GM21619 (cell line): ENCODE results near the gene NUP62.
A peak's percentile ranks its signal among the peaks of the same experiment; 100 is the strongest.

Experiments
- ATAC-seq: cut with Tn5 transposase; IDR thresholded peaks from one replicate; pipeline ENCODE4 v1.9.1; 2021; ENCODE audit not compliant: unreplicated experiment

NUP62 gene

DNA sequence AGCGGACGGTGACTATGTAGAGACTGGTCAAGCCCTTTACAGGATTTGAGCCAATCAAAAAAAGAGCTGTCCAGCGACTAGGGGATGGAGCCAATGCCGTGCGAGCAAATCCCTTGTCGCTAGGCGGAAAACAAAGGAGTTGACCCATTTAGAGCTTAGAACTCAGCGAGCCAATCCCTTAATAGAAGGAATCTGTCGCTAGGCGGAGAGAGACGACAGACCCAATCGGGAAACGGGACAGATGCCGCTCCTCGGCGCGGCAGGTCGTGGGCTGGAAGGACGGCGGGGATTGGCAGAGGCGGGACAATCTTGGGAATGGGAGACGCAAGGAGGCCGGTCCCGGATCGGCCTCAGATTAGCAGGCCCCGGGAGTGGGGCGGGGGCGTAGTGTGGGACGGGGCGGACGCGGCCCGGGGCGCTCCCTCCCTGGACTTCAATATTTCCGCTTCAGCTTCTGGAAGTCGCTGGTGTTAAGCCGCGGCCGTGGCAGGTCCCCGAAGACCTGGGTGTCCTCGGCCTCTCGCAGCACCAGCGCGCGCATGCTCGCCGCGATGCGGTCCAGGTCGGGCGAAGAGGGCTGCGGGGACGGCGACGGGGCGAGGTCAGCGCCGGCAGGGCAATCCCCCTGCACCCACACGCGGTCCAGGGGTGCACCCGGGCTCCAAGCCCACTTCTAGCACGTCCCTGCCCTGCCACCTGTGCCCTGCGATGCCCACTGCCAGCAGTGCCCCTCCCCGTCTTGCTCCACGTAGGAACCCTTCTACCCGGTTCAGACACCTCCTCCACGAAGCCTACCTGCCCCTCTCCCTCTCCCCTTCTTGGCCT is 59.6 kb downstream of the NUP62 start:
- peak; percentile 66 for ATAC-seq

DNA sequence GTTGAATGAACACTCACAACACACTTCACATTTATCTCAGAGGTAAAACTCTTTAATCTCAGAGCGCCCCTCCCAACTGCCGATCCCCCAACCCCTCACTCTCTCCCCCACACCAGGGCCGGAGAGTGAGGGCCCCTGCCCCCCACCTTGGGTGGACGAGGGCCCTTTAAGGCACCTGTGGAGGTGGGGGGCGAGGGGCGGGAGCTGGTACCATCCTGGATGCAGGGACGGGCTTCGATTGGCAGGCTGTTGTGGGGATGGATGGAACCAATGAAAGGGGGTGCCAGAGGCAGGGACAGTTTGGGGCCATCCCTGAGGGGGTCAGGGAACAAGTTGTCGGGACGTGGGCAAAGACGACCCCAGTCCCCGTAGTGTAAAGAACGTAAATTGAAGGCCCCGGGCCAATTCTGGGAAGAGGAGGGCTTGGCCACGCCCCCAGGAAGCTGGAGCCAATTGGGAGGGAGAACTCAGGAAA is 60.3 kb downstream of the NUP62 start:
- ATAC-seq = no peak

DNA sequence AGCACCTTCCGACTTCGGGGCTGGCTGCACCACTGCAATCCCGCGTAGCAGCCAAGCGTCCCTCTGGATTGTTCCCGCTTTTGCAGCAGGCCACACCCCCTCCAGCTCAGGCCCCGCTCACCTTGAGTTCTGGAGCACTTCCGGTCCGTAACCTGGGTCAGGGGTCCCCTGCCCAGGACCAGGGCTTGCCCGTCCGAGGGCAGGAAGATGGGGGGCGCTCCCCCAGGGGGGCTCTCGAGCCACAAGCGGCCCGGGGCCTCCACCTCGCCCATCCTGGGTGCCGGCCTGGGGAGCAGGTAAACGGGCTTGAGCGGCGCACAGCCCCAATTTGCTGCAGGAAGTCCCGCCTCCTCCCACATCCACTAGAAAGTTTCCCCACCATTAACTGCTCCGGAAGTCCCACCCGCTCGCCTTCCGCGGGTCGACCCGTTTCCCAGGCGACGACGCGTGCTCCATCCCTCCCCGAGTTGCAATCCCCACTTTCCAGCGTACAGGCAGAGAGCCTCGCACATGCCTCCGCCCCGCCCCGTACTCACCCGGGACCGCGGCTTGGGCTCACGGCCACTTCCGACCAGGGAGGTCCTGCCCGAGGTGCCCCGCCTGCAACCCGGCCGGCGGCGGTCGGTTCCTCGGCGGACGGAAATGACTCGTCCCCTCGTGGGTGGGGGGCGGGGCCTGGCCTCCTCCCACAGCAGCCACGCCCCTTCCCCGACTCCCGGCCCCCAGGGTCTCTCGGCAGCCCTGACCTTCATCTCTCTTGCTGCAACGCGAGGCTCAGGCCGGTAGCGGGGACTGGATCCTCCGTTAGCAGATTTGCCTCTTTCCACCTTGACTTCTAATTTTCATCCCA is 62.1 kb downstream of the NUP62 start, which contains the start of gene PNKP:
Gene PNKP (minus strand): TSS at position 644 of the 850 bp plus-strand sequence. CDS start 372 bp downstream, at position 272.
- peak; percentile 33 for ATAC-seq

DNA sequence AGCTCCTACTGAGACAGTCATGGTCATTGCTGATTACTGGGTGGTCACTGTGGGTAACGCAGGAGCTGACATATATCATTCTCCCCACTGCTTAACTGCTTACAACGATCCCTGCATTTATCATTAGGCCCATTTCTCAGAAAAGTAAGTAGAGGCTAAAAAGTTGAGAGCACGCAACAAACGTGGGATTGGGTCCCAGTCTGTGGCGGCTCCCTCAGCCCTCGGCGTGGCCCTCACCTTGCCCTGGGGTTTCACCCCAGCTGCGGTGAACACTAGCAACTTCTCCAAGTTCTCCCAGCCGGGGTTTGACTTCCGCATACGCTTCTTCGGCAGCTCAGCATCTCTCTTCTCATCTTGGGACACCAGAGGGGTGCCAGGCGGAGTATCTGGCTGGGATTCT is 64.4 kb downstream of the NUP62 start:
- no peak for ATAC-seq

DNA sequence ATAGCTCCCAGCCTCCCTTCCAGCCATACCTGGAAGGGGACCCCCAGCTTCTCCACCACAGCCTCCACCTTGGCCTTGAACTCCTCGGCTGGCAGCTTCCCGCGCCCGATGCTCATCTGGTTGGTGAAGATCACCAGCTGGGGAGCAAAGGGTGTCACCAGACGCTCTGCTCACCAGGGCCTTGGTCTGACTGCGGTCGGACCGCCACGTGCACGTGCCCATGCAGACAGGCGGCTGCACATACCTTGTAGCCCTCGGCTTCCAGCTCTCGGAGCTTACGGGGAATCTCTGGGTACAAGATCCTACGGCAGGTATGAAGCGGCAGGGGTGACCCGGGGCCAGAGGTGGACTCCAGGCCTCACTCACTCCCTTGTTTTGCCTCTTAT is 65.4 kb downstream of the NUP62 start:
- no peak for ATAC-seq

DNA sequence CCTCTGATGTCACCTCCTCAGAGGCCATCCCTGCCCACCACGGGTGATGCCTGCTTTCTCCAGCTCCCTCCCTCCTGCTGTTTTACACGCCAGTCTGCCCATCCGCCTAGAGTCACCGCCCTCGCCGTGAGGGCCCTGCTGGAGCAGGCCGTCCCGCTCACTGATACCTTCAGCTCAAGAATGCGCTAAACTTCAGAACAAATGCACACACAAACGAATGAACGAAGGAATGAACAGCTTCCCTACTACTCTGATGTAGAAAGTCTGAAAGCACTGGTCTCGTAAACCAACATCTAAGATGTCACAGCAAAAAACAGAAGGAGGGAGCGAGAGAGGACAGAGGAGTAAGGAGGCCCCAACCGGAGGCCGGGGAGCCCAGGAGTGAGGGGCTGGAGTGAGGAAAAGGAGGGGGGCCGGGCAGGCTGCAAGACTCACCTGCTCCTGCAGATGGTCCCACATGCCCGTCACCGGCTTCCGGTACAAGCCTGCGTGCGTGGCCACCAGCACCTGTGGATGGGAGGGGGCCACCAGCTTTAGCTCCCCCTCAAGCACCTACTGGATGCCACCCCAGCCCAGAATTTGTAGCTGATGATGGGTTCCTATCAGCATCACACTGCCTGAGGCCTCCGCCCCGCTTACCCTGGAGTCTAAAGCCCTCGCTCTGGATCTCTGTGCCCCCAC is 65.9 kb downstream of the NUP62 start:
- ATAC-seq = no peak

DNA sequence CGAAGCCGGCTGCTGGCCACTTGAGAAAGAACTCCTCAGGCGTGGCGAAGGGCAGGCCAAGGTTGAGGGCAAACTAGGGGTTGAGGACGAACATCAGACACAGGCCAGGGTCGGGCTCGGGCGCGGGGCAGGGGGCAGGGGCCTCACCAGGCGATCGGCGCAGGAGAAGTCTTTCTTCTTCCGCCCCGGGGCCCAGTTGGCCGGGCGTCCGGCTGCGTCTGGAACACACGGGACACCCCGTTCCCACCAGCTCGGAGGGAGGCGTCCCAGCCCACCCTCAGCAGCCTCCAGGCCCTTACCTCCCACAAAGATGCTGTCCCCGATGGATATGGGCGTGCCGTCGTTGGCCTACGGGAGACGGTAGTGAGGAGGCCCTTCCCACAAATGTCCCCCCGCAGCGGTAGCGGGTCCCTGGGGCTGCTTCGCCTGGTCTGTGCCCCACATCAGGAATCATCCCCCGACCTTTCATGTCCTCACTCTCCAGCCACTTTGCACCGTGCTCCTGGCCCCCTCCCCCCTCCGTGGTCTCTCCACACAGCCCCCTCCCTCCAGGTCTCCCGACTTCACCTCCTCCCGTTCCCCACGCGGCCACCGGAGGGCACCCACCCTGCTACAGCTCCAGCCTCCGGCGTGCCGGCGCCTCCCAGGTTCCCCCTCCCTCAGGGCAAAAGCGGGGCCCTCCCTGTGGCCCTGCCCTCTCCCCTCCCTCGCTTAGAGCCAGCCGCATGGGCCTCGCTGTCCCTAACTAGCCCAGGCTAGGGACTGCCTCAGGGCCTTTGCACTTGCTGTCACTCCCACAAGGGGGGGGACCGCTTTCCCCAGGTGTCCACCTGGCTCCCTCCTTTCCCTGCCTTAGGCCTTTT is 66.7 kb downstream of the NUP62 start:
- no peak for ATAC-seq

DNA sequence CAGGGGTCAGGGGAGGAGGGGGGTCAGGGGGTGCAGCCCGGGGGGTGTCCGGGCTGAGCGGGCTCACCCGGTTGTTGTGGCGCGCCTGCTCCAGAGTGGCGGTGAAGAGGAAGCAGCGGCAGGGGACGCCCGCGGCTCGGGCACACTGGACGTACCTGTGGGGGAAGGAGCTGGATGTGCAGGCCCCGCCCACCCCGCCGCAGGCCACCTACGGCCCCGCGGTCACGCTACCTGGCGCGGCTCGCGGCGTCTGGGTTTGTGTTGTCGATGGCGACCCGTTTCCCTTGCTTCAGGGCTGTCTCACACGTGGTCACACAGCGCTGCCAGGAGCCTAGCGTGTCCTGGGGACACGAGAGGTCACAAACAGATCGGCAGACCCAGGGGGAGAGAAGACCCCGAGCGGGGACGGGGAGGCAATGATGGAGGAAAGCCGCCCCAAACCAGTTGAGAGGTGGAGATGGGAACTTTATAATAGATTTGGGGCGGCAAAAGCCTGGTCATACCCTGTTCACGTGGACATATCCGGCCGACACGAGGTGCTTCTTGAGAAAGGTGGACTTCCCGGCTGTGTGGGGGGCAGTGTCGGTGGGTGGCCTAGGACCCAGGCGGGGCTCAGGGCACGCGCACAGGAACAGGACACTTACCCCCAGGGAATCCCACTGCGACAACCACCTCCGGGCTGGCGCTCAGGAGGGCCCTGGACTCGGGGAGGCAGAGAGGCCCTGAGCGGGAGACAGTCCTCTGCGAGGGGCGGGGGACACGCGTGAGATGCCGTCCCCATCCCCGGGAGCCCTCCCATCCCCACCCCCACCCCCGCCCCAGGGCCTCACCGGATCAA is 67.5 kb downstream of the NUP62 start:
- ATAC-seq = no peak

DNA sequence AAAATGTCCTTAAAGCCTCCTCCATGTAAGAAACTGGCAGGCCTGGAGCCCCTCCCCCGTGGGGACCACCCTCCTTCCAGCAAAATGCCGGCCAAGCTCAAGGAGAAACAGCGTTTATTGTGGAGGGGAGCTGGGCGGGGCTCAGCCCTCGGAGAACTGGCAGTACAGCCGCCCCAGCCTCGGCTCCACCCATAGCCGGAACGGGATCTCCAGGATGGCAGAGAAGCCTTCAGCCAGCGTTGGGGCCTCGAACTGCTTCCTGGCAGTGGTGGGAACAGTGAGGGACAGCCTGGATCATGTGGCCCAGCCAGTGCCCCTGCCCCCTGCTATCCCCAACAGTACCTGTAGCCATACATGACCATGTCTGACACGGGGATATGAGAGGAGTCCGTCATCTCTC is 68.2 kb downstream of the NUP62 start:
- no peak for ATAC-seq

DNA sequence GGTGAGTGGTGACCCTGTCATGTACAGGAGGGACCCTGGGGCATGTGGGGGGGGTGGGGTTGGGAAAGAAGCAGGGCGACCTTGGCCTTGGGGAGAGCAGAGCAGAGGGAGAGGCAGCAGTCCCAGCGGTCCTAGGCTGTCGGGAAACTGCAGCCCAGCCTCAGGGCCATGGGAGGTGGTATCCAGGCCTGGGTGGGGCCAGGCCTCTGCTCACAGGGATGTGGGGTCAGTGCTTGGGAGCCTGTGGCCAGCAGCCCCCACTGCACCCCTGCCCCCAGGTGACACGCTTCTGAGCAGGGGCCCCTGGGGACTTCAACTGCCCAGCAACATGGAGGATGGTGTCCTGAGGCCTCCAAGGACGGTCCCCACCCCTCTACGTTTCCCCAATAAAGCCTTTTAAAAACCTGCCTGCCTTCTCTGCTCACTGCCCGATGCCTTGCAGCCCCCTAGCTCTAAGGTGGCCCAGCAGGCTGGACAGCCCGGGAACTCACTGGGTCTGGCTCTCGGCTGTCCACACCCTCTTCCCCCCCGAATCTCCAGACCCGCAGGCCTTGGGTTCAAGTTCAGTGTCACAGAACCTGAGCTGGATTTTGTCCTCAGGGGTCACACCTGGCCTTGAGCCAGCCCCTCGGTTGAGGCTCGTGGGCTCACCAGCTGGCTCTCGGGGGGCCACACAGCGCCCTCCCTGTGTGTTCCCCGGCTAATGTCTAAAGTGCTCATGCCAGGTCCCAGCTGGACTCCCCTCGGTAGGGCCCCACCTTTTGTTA is 68.8 kb downstream of the NUP62 start:
- no peak for ATAC-seq

DNA sequence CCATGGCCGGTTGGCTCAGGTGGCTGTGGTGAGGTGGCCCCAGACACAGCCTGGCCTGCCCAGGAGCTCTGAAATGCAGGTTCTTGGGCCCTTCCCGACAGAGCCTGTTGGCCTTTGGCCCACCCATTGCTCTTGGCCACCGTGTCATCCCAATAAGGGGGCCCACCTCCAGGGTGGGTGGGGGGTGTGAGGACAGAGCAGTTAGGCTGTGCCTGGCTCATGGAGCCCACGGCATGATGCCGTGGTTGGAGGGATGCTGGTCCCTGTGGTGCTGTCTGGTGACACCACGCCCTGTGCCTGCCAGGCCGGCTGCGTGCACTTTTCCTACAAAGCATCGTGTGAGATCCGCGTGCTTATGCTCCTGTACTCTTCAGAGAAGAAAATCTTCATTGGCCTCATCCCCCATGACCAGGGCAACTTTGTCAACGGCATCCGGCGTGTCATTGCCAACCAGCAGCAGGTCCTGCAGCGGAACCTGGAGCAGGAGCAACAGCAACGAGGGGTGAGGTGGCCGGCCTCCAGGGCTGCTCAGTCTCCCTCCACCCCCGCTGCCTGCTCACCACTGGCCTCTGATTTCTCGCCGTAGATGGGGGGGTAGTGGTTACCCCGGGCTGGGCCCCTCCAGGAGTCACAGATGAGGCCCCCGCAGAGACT is 69.5 kb downstream of the NUP62 start:
- ATAC-seq = no peak

DNA sequence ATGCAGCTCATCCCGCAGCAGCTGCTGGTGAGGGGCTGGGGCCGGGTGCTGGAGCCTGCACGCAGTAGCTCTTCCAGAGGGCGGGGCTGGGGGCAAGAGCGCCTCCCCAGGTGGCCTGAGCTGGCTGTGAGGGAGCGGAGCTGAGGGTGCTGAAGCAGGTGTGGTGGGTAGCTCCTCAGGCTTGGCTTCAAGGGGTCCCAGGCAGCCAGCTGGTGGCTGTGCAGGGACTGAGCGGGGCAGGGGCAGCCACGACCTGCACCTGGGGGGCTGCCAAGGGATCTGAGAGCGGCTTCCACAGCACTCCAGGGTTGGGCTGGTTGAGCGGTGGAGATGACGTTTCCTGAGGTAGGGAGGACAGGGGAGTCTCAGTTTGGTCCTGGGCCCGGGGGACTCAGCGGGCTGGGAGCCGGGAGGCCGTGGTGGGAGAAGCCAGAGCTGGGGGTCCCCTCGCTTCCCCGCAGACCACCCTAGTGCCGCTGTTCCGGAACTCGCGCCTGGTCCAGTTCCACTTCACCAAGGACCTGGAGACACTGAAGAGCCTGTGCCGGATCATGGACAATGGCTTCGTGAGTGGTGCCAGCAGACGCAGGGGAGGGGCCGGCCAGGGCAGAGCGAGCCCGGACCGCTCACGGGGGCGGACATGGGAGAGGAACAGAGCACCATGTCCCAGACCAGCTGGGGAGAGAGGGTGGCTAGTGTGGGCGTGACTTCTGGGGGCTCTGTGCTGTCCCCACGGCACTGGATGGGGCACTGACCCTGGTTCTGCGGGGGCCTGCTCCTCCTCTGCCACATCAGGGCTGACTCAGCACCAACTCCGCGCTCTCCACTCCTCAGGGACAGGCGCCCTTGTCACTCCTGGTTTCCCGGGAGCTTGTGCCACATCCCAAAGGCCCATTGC is 71.0 kb downstream of the NUP62 start:
- ATAC-seq = no peak

DNA sequence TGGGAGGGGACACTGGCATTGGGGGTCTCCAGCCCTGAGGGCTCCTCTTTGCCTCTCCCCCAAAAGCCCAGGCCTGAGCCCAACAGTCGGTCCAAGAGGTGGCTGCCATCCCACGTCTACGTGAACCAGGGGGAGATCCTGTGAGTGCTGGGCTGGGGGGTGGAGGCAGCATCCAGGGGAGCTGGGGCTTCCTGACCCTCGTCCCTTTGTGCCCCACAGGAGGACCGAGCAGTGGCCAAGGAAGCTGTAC is 71.5 kb downstream of the NUP62 start:
- ATAC-seq = no peak

DNA sequence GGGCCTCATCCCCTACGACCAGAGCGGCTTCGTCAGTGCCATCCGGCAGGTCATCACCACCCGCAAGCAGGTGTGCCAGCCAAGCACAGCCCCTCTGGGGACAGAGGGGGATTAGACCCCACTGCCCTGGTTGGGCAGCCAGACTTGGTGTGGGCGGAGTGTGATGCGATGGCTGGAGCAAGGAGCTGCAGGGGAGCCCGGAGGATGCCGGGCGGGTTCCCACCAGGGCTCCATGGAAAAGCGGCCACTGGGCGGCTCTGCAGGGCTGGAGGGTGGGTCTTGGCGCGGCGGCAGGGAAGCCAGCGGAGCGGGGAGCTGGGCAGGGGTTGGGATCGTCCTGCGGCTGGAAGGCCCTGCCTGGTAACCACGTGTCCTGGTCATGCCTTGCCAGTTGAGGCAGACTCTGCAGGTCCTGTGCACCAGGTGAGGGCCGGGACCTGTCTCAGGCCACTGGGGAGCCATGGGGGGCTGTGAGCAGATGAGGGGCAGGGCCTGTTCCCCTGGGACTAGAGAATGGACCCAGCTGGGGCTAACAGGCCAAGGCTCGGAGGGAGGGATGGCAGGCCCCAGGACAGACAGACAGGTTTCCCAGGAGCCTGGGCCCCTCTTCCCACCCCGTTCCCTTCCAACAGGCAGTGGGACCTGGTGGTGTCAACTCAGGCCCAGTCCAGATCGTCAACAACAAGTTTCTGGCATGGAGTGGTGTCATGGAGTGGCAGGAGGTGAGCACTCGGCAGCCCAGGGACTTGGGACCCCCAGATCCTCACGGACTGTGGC is 72.1 kb downstream of the NUP62 start:
- no peak for ATAC-seq
